Ectodermal cell (in vitro differentiated cells): ENCODE measurements around the gene MED12L.

Experiments used
- H3K27ac ChIP-seq: 2 replicates; pipeline ENCODE4 v1.7.0; 2013; ENCODE audit warnings: mild to moderate bottlenecking, low read depth, low read length; ENCODE audit not compliant: insufficient read depth, poor library complexity, severe bottlenecking
- H3K27me3 ChIP-seq: 2 replicates; pipeline ENCODE4 v1.7.0; 2013; ENCODE audit warnings: mild to moderate bottlenecking, low read length; ENCODE audit not compliant: insufficient read depth, control insufficient read depth, poor library complexity, severe bottlenecking
- H3K36me3 ChIP-seq: one replicate; pipeline ENCODE4 v1.7.0; 2013; ENCODE audit warnings: low read length; ENCODE audit not compliant: control insufficient read depth, insufficient read depth
- H3K4me1 ChIP-seq: one replicate; pipeline ENCODE4 v1.7.0; 2013; ENCODE audit warnings: low read length; ENCODE audit not compliant: control insufficient read depth, insufficient read depth
- H3K4me3 ChIP-seq: 2 replicates; pipeline ENCODE4 v1.7.0; 2013; ENCODE audit warnings: low read depth, low read length, control low read depth; ENCODE audit not compliant: insufficient read depth
- H3K9me3 ChIP-seq: 2 replicates; pipeline ENCODE4 v1.7.0; 2013; ENCODE audit warnings: mild to moderate bottlenecking, low read length, moderate library complexity; ENCODE audit not compliant: control insufficient read depth
- WGBS, 2 experiments: methylation state at CpG; one replicate each; pipeline ENCODE4 v1.1.7; 2013; ENCODE audit warnings: missing lambda C conversion rate in 2 of 2; 5-methylcytosine and 5-hydroxymethylcytosine counted together

The MED12L gene

DNA sequence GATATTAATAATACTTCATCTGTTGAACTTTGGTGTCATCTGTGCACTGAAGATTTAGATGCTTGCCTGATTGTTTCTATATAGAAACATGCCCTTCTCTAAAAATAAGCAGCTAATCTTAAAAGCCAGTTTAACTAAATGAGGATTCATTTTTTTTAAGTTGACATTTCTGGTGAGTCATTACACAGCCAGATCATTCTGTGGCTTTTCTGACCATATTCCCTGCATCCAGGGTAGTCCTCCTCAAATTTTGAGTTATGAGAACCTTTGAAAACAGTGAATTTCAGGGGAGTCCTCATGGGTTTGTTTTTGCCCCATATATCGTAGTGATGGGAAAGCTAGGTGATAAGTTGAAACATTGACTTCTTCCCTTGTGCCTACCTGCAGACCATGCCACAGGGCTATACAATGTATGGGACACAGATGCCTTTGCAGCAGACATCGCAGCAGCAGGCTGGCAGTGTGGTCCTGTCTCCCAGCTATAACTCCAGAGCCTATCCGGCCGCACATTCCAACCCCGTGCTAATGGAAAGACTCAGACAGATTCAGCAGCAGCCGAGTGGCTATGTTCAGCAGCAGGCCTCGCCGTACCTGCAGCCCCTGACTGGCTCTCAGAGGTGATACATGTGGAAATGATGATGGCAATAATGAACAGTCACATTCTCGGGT is 325.6 kb downstream of the MED12L start:
- Histone ChIP-seq H3K27ac (no peak overlapping the region), H3K27me3 (no peaks in the 10 kb centered on the region), H3K4me1 (no peaks in the 10 kb centered on the region), H3K4me3 (no peak overlapping the region), H3K9me3 (no peaks in the 10 kb centered on the region), H3K36me3 (no peaks in the 10 kb centered on the region)
- 94 to 95% methylated on average over 9 of the region's 9 CpGs for WGBS, 2 experiments

DNA sequence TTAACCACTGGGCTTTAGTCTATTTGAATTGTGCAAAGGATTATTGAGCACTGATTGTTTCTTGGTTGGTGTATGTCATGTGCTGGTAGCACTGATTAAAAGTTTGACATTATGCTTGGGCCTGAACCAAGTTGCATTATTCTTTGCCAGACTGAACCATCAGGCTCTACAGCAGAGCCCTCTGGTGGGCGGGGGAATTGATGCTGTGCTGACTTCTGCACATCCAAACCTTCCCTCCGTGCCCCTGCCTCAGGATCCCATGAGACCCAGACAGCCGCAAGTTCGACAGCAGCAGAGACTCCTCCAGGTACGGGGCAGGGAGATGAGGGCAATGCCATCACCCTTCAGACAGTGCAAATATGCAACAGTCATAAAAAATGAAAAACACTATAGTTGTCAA is 327.5 kb downstream of the MED12L start:
- Histone ChIP-seq H3K4me3 (no peak overlapping the region), H3K4me1 (no peaks in the 10 kb centered on the region), H3K27me3 (no peaks in the 10 kb centered on the region), H3K27ac (no peak overlapping the region), H3K9me3 (no peaks in the 10 kb centered on the region), H3K36me3 (no peaks in the 10 kb centered on the region)
- 87 to 93% methylated on average over 5 of the region's 5 CpGs for WGBS, 2 experiments

DNA sequence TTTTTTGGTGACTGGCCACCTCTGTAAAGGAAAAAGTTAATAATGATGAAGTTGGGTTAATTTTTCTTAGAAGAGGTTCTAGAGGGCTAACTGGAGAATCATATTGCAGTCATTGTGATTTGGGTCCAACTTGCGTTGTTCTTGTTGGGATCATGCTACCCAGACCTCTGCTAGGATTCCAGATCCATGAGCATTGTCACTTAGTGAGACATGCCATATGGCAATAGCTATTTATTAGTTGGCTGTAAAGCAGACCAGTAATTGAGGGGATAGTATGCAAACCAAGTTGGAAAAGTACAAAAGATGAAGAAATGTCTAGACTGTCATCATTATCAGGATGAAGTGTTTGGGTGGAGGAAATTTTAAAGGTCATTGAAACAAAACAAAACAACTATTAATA is 329.8 kb downstream of the MED12L start:
- Histone ChIP-seq H3K4me1 (no peaks in the 10 kb centered on the region), H3K36me3 (no peaks in the 10 kb centered on the region), H3K9me3 (no peaks in the 10 kb centered on the region), H3K27me3 (no peaks in the 10 kb centered on the region), H3K27ac (no peak overlapping the region), H3K4me3 (no peak overlapping the region)
- WGBS, 2 experiments: 96 to 100% methylated on average over 1 of the region's 1 CpG

DNA sequence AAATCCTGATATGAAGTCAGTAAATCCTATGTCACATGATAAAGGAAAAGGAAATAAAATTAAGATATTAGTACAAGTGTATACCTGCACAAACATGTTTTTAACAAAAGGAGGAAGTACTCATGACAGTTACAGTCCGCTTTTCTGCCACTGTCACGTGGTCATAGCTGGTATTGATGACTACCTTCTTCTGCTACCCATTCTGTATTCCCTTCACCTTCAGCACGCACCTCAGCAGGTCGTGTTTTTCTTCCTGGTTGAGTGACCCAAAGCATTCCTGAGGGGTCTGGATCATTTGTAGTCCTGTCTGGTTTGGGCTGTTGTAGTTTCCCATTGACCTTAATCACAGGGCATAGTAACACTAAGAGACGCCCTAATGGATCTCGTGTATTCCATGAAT is 334.3 kb downstream of the MED12L start:
- Histone ChIP-seq H3K4me1 (no peaks in the 10 kb centered on the region), H3K9me3 (no peaks in the 10 kb centered on the region), H3K27ac (no peak overlapping the region), H3K4me3 (no peak overlapping the region), H3K27me3 (no peaks in the 10 kb centered on the region), H3K36me3 (no peaks in the 10 kb centered on the region)
- WGBS, 2 experiments: 82 to 85% methylated on average over 5 to 6 of the region's 6 CpGs

DNA sequence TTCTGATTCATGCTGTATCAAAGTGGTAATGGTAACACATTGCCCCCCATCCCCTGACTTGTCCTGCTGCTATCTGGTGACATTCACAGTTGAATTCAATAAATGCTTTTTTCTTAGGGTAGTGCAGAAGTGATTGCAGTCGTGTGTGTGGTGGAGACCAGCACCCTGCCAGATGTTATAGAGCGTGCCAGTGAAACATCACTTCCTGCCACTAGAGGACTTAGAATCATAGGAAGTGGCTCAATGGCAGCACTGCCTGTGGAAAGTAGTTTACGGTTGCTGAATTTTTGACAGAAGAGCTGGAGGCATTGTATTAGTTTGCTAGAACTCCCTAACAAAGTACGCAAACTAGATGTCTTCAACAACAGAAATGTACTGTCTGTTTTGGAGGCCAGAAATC is 336.5 kb downstream of the MED12L start:
- Histone ChIP-seq H3K27me3 (no peaks in the 10 kb centered on the region), H3K9me3 (no peaks in the 10 kb centered on the region), H3K27ac (no peak overlapping the region), H3K36me3 (no peaks in the 10 kb centered on the region), H3K4me3 (no peak overlapping the region), H3K4me1 (no peaks in the 10 kb centered on the region)
- WGBS, 2 experiments: 91% methylated on average over 4 of the region's 4 CpGs

DNA sequence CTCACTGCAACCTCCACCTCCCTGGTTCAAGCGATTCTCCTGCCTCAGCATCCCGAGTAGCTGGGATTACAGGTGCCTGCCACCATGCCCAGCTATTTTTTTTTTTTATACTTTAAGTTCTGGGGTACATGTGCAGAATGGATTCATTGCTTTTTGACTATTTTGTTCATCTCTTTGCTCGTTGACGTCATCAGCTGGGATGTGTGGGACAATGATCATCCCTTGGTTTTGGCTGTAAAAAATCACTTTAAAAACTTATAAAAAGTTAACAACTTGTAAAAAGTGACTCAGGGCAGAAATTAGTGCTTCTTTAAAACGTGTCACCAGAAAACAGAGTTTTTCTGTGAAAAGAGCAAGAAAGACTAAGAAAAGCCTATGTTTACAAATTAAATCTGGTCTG is 337.6 kb downstream of the MED12L start:
- Histone ChIP-seq H3K36me3 (no peaks in the 10 kb centered on the region), H3K4me1 (no peaks in the 10 kb centered on the region), H3K9me3 (no peaks in the 10 kb centered on the region), H3K27ac (no peak overlapping the region), H3K27me3 (no peaks in the 10 kb centered on the region), H3K4me3 (no peak overlapping the region)
- WGBS, 2 experiments: 88 to 96% methylated on average over 5 of the region's 5 CpGs

DNA sequence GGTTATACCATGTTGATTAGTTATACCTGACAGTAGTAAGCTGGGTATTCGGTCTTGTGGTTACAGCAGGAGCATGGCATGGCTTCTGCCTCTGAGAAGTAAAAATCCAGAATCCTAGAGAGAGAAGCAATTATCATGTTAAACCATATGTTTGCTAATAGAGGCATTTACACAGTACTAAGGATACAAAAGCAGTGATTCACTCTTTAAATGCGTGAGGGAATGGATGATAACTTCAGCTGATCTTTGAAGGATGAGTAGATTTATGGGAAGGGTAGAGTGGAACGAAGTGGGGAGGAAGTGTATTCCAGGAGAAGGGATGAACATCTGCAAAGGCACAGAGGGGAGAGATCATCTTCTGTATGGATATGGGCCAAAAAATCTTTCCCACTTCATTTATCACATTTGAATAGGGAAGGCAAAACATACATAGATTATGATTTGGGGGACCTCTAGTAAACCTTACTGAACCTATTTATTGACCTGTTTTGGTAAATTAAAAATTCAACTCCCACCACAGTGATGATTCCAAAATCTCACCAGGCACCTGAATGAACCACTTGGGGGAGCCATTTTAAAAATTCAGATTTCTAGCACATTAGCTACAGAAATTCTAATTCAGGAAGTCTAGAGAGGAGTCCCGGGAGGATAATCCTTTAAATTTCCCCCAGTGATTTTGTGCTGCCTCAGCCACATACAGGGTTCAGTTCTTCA is 340.3 kb downstream of the MED12L start:
- 74 to 77% methylated on average over 4 of the region's 4 CpGs for WGBS, 2 experiments
- H3K9me3 ChIP-seq: no peaks in the 10 kb centered on the region
- H3K27me3 ChIP-seq: no peaks in the 10 kb centered on the region
- H3K4me3 ChIP-seq: no peak overlapping the region
- no peaks in the 10 kb centered on the region for H3K4me1 ChIP-seq
- H3K36me3 ChIP-seq: no peaks in the 10 kb centered on the region
- no peak overlapping the region for H3K27ac ChIP-seq

DNA sequence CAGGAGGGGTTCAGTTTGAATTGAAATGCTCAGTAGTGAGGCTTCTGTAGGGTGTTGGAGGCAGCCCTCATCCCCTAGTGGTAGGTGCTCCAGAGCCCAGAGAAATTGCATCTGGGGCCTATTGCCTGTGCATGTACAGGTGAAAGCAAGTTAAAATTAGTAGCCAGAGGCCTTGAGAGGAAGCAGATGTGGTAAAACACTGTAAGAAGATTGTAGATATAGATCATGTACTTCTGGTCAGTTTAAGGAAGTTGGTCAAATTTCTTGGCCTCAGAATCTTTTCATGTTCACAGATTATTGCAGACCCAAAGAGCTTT is 340.8 kb downstream of the MED12L start:
- no peak overlapping the region for H3K4me3 ChIP-seq
- H3K27ac ChIP-seq: no peak overlapping the region
- H3K4me1 ChIP-seq: no peaks in the 10 kb centered on the region
- H3K27me3 ChIP-seq: no peaks in the 10 kb centered on the region
- H3K9me3 ChIP-seq: no peaks in the 10 kb centered on the region
- no peaks in the 10 kb centered on the region for H3K36me3 ChIP-seq

DNA sequence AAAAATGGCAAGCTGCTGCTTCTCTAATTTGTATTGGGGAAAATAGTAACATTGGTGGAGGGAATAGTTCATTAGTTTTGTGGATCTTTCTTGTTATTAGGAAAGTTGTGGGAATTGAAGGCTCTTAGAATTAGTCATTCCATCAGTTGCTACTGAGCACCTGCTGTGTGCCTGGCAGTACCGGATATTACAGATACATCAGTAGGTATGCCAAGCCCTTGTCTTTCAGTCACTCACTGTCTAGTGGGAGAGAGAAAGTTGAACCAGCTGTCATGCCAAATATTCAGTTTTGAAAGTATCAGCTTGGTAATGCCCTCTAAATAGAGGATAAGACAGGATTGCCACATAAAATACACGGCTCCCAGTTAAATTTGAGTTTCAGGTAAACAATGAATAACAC is 342.9 kb downstream of the MED12L start:
- Histone ChIP-seq H3K36me3 (no peaks in the 10 kb centered on the region), H3K4me3 (no peak overlapping the region), H3K27me3 (no peaks in the 10 kb centered on the region), H3K4me1 (no peaks in the 10 kb centered on the region), H3K9me3 (no peaks in the 10 kb centered on the region), H3K27ac (no peak overlapping the region)
- WGBS, 2 experiments: 82 to 95% methylated on average over 1 to 2 of the region's 2 CpGs

DNA sequence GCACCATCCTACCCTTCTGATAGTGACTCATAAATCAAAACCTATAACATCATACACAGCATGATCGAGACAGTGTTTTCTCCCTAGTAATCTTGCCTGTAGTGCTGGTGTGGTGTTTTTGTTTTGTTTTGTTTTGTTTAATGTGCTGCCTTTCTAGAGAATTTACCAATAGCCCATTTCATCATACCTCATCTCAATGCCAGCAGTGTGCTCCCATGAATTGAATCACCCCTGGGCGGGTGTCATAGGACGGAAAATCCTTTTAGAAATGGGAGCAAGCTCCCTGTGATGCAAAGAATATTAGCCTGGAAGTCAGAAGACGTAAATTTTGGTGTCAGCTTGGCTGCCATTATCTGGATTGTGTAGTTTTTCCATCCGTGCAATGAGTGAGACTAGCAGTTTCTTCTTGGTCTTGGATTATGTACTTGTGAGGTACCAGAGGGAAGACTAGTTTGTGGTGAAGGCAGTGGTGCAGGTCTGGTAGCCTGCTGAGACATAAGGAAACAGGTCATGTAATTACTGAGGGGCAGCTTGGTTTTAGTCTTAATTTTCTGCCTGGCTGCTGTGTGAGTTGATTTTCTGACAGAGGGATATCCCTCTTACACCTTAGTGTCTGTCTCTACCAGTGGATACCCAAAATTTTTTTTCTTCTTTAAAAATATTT is 345.5 kb downstream of the MED12L start:
- no peaks in the 10 kb centered on the region for H3K9me3 ChIP-seq
- H3K27ac ChIP-seq: no peak overlapping the region
- no peaks in the 10 kb centered on the region for H3K27me3 ChIP-seq
- no peaks in the 10 kb centered on the region for H3K36me3 ChIP-seq
- no peak overlapping the region for H3K4me3 ChIP-seq
- 90 to 93% methylated on average over 4 of the region's 5 CpGs for WGBS, 2 experiments
- H3K4me1 ChIP-seq: no peaks in the 10 kb centered on the region
